ENCODE results near the gene CTNNBL1.

GRCh38 chr20:37907330-37907676, 213.5 kb downstream of the CTNNBL1 start:
- TF ChIP-seq POLR2A (IDR thresholded peaks at IDR 0.05; ENCODE audit: low read length) = no peak
- TF ChIP-seq GATA1 (IDR thresholded peaks at IDR 0.05; ENCODE audit: low read depth, low read length) = no peak

Measured in erythroblast (primary cell).